IPS-18c (cell line): ENCODE results near the gene RNU6-8.

Experiments
- H3K4me3 ChIP-seq: 2 replicates; pipeline ENCODE4 v1.7.0; 2013; ENCODE audit warnings: low read depth, mild to moderate bottlenecking, low read length, moderate library complexity; ENCODE audit not compliant: insufficient read depth
- H3K9me3 ChIP-seq: one replicate; pipeline ENCODE4 v1.6.1; 2013; ENCODE audit warnings: mild to moderate bottlenecking, low read length, moderate library complexity; ENCODE audit not compliant: control insufficient read depth, insufficient read depth

Gene RNU6-8

GRCh38 chr14:32211068-32211404, 8.0 kb upstream of the RNU6-8 start:
- no peaks in the 10 kb centered on the region for H3K9me3 ChIP-seq
- no peak overlapping the region for H3K4me3 ChIP-seq

GRCh38 chr14:32209471-32209870, 6.4 kb upstream of the RNU6-8 start:
- Histone ChIP-seq H3K9me3 (no peaks in the 10 kb centered on the region), H3K4me3 (no peak overlapping the region)

- H3K9me3 ChIP-seq = no peaks in the 10 kb centered on the region
- H3K4me3 ChIP-seq = no peak overlapping the region
Observed at GRCh38 chr14:32208490-32208889, 5.4 kb upstream of the RNU6-8 start.

- no peaks in the 10 kb centered on the region for H3K9me3 ChIP-seq
- H3K4me3 ChIP-seq = no peak overlapping the region
Observed at GRCh38 chr14:32206552-32206951, 3.5 kb upstream of the RNU6-8 start.

- Histone ChIP-seq H3K4me3 (no peak overlapping the region), H3K9me3 (no peaks in the 10 kb centered on the region)
Observed at GRCh38 chr14:32205984-32206383, 2.9 kb upstream of the RNU6-8 start.

GRCh38 chr14:32205554-32205953, 2.5 kb upstream of the RNU6-8 start:
- Histone ChIP-seq H3K4me3 (no peak overlapping the region), H3K9me3 (no peaks in the 10 kb centered on the region)

GRCh38 chr14:32203928-32204357, 874 bp upstream of the RNU6-8 start:
- H3K4me3 ChIP-seq = peak overlapping the region; percentile 83

GRCh38 chr14:32202491-32202997, 525 bp downstream of the RNU6-8 start:
- Histone ChIP-seq H3K9me3 (no peaks in the 10 kb centered on the region), H3K4me3 (peak overlapping the region; percentile 83)

More at GRCh38 chr14:32203928-32204357, 874 bp upstream of the RNU6-8 start:
- H3K9me3 ChIP-seq = no peaks in the 10 kb centered on the region

GRCh38 chr14:32201816-32202490, 1.1 kb downstream of the RNU6-8 start, which contains the start of gene RNU6-7:
TSS of gene RNU6-7 (plus strand) at chr14:32202045.
- H3K4me3 ChIP-seq = peak within 1 kb of the TSS; percentile 83
- no peaks in the 10 kb centered on the region for H3K9me3 ChIP-seq

- H3K9me3 ChIP-seq = no peaks in the 10 kb centered on the region
- peak overlapping the region; percentile 83 for H3K4me3 ChIP-seq
Observed at GRCh38 chr14:32201193-32201815, 1.8 kb downstream of the RNU6-8 start.

GRCh38 chr14:32200368-32201192, 2.5 kb downstream of the RNU6-8 start:
- Histone ChIP-seq H3K9me3 (no peaks in the 10 kb centered on the region), H3K4me3 (peak overlapping the region; percentile 83; the same call in 1 of the 2 replicates)

GRCh38 chr14:32197919-32198318, 5.2 kb downstream of the RNU6-8 start:
- no peaks in the 10 kb centered on the region for H3K9me3 ChIP-seq

GRCh38 chr14:32195636-32196035, 7.4 kb downstream of the RNU6-8 start:
- Histone ChIP-seq H3K4me3 (no peak overlapping the region), H3K9me3 (no peaks in the 10 kb centered on the region)

More at GRCh38 chr14:32197919-32198318, 5.2 kb downstream of the RNU6-8 start:
- no peak overlapping the region for H3K4me3 ChIP-seq

- no peaks in the 10 kb centered on the region for H3K9me3 ChIP-seq
- H3K4me3 ChIP-seq = no peak overlapping the region
Observed at GRCh38 chr14:32193532-32193931, 9.5 kb downstream of the RNU6-8 start.

GRCh38 chr14:32192712-32193373, 10.2 kb downstream of the RNU6-8 start:
- Histone ChIP-seq H3K9me3 (no peaks in the 10 kb centered on the region), H3K4me3 (no peak overlapping the region)

GRCh38 chr14:32190673-32191072, 12.4 kb downstream of the RNU6-8 start:
- Histone ChIP-seq H3K4me3 (no peak overlapping the region), H3K9me3 (no peaks in the 10 kb centered on the region)

GRCh38 chr14:32189811-32190210, 13.3 kb downstream of the RNU6-8 start:
- no peak overlapping the region for H3K4me3 ChIP-seq
- H3K9me3 ChIP-seq = no peaks in the 10 kb centered on the region
